HTERT RPE-1 (cell line): ENCODE measurements around the gene R3HDM1.
"Not testable (repeated sequence)": the region's sequence is repeated elsewhere in the genome, so short reads cannot be mapped to it uniquely, and the experiment has no call there.

Source experiments
- in situ Hi-C: fragments of 300-500 bp; cut with MboI; formaldehyde crosslinking; loops from 4 replicates; pipeline ENCODE4 v1.14.3; 2020; ENCODE audit warnings: low sequenced_read_pairs

The R3HDM1 gene

DNA sequence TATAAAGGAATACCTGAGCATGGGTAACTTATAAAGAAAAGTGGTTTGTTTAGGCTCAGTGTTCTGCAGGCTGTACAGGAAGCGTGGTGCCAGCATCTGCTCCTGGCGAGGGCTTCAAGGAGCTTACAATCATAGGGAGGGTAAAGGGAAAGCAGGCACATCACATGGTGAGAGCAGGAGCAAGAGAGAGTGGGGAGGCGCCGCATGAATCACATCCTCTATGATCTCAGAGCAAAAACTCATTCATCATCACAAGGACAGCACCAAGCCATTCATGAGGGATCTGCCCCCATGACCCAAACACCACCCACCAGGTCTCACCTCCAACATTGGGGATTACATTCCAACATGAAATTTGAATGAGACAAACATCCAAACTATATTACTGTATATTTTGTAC lies 32.5 kb downstream of the R3HDM1 start:
- in situ Hi-C loops = no loop called here

DNA sequence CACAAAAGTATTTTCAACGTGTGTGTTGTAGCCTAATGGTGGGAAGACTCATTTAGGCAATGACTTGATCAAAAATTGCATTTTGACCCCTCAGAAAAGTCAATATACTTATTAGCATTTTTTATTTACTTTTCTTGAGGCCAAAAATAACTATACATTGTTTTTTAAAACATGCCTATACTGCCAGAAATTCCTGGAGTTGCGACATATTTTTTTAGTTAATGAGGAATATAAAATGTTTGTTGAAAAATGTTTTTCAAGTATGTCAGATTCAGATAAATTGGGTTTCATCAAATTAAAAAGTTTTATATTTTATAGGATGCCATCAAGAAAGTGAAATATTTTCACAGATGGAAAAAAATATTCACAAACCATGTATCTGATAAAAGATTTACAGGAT lies 39.6 kb downstream of the R3HDM1 start:
- in situ Hi-C loops = no loop called here

DNA sequence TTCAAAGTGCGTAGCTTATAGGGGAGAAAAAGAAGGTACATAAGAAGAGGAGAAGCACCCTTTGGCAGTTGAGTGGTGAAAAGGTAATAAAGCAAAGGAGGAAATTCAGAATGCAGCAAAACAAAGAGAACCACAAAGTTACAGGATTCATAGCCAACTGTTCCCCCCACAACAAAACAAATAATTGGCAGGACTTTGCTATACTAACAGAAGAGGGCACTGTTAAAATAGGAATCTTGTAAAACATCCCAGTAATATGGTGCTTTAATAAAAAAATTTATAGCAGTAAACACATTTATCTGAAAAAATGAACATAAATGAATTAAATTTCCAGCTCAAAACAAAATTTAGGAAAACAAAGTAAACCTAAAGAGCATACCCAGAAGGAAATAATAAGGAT lies 42.3 kb downstream of the R3HDM1 start:
- in situ Hi-C loops = no loop called here

DNA sequence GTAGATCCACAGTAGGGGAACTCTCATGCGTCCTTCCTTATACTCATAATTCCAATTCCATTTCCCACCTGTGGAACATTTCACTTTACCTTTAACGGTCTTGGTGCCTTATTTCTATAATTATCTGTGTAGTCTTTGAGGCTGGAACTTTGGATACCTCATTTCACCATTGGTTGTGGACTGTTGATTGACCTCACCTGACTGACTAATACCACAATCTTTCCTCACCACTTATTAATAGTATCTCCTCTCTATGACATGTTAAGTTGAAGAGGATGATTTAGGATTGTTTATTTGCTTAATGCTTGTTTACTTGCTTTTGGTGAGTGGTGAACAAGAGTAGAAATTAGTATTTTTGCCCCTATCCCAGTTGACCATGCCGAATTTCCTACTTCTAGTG lies 50.0 kb downstream of the R3HDM1 start:
- in situ Hi-C loops = no loop called here

DNA sequence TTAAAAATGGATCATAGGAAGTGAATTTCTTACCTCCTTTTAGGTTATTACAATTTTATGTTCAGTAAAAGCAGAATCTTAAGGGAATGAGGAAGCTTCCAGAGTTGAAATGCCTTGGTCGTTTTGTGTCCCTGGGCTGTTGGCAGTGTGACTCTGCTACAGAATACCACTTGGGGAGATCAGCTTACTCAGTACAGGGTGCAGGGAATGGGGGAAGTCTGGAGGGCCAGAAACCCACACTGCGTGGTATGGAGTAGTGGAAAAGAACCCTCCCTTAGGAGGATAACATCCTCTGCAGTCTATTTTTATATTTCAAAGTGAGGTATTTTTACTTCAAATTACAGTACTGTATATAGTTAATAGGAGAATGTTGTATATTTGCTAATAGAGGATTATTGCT lies 51.1 kb downstream of the R3HDM1 start:
- in situ Hi-C loops = no loop called here

DNA sequence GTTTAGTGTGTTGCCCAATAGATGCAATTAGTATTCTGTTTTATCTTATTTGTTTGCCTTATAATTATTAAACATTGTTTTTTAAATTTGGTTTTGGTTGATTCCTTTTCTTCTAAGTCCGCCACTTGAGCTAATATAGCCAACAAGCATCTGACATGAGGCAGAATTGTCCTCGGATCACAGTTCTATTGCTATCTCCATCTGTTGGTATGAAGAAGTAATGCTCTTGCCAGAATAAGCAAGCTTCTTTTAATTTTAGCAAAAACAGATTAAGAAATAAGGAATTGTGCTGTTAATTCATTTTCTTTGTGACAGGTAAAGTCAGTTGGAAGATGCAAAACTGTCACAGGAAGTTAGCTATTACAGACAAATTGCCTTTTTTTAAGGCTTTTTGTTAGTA lies 54.3 kb downstream of the R3HDM1 start:
- in situ Hi-C loops = no loop called here

DNA sequence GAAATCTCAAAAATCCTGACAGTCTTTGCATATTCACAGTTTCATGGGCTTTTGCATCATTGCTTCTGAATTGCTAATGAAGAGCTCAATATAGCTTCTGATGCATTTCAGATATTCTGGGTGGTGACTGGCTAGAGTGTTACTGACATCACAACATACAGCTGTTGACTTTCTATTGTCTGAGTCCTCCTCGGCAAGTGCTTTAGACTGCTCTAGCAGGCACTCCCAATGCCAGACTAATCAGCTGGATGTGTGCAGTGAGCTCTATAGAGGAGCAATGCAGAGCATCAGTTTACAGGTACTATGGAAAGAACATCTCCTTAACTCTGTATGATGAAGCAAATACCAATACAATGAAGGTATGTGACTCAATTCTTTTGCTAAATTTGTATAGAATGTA lies 54.9 kb downstream of the R3HDM1 start:
- in situ Hi-C loops = no loop called here

DNA sequence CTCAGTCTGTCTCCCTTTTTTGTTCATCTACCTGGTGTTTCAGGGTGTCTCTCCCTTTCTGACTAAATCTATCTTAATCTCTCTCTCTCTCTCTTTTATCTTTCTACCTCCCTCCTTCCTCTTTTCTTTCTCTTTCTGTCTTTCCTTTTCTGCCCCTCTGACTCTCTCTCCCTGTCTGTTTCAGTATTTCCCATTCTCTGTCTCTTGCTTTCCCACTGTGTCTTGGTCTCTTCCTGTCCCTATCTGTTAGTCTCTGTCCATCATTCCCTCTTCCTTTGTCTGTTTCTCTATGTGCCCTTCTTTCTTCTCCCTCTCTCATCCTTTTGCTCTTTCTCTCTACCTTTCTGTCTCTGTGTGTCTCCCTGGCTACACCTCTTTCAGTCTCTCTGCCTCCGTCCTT lies 56.7 kb downstream of the R3HDM1 start:
- in situ Hi-C loops = no loop called here

DNA sequence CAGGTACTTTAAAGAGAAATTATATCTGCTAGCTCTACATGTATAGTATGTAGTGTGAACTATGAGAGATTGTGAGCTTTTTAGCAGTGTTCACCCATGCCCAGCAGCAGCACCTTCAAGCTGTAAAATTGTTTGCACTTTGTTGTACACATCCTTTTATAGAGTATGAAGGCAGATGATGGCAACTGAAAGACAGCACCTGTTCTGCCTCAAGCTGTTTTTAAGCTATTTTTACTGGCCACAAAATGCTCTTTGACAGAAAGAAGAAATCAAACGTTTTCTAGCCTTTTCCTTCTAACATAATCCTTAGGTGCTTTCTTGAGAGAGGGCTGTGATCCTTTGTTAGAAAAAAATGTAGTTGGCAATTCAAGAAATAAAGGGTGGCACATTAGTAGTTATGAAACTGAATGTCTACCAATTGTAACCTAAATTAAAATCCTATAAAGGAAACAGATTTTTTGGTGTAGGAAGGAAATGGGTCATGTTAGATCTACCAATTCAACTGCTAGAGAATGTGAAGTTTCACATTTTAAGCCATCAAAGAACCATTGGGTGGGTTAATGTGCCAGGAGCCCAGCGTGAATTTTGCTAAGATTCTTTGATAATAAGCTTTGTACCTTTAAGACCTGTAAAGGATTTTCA lies 59.5 kb downstream of the R3HDM1 start:
- in situ Hi-C loops = no loop called here

DNA sequence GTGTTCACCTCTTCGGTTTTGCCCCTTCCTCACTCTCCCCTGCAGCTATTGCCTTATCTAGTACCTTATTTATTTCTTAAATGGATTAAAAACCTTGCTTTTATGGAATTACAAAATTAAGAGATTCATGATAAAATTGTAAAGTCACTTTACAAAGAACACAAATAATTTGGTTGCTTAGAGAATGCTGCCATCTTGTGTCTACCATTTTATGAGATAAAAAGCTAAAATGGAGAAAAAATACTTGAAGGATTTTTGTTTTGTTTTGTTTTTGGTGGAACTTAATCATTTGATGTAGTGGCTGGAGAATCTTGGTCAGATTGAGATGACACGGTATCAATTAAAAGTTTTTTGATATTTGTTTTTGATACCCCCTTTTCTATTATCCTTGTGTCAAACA lies 69.6 kb downstream of the R3HDM1 start:
- in situ Hi-C loops = no loop called here

DNA sequence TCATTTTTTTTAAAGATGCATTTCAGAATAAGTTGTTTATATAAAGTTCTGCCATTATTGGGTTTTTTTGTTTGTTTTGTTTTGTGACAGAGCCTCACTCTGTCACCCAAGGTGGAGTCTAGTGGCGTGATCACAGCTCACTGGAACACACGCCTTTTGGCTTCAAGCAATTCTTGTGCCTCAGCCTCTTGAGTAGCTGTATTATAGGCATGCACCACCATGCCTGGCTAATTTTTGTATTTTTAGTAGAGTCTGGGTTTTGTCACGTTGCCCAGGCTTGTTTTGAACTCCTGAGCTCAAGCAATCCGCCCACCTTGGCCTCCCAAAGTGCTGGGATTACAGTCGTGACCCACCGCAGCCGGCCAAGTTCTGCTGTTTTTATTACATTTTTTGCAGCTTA lies 72.3 kb downstream of the R3HDM1 start:
- in situ Hi-C loops = no loop called here

DNA sequence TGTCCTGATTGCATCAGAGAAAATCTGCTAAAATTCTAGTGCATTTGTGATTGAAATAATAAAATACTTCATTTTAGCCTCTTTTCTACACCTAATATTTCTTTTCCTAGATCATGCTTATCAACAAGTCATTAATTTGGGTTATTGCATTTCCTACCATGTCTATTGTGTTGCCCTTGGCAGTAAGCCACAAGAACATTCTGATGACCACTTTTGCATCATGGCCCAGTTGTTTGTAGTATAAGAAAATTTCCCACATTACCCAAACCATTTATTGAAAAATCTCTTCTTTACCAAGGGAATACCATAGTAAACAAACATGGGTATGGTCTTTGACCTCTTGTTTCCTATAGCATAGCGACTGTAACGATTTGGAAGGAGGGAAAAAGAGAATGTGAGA lies 76.3 kb downstream of the R3HDM1 start:
- in situ Hi-C loops = no loop called here

DNA sequence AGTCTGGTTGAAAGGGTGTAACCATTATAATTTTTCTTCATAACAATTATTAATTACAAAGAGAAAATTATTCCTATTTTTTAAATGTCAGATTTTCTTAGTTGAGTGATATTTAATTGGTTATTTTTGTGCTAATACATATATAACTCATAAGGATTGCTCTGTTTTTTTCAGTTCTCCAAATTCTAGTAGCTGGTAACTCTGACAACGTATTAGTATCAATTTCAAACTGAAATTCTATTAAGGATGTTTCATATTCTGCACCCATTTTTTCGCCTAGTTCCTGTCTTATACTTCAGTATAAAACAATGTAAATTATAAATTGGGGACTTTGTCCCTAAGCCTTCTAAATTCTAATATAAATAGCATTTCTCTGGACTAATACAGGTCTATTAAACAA lies 81.0 kb downstream of the R3HDM1 start:
- in situ Hi-C loops = no loop called here

DNA sequence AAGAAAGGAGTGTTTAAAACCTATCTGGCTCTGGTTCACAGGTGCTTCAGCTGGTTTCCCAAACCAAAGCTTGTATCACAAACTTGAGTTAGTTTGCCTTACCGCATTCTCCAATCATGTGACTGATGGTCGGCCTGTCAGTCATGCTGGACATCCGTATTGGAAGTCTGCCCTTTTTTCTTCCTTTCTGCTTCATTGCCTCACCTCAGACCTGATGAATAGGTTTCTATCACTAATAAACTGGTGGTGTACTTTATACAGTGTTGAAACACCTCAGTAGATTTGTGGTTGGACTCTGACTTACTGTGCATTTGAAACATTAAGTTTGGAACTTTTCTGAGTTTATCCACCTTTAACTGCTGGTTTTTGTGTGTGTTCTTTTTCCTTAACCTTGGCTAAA lies 84.1 kb downstream of the R3HDM1 start:
- in situ Hi-C loops = no loop called here

DNA sequence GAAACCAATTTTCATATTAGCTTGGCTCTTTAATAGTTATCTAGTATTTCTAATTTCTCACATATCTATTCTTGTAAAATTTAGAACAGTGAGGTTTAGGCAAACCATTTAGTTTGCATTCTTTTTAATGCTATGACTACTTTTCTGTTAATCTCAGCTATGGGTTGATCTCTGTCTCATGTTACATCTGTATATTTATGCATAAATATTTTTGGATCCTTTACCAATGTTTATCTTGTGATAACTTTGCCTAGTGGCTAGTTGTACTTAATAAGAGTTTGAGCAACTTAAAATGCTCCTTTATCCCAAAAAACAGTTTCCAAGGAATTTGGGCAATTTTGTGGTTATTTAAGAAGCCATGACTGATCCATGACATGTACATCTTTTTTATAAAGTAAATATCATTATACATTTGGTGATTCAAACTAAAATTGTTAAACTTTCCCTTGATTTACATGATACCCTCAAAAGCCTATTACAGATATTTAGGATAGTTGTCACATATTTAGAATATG lies 86.3 kb downstream of the R3HDM1 start:
- in situ Hi-C loops = no loop called here

DNA sequence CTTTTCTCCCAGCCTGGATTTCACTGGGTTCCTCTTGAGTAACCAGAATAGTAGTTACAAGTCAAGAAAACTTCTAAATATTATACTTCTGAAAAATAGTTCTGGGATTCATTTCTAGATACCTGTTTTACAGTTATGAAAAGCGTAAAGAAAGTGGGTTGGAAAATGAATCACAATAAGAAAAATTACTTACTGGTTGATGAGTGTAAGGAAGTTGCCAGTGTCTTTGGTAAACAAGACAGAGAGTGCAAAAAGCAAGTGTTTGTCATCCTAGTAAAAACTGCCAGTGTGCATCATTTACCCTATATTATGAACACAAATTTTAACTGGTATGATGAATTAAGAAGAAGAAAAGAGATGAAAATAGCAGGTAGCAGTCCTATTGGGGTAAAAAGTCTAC lies 88.9 kb downstream of the R3HDM1 start:
- in situ Hi-C loops = no loop called here

DNA sequence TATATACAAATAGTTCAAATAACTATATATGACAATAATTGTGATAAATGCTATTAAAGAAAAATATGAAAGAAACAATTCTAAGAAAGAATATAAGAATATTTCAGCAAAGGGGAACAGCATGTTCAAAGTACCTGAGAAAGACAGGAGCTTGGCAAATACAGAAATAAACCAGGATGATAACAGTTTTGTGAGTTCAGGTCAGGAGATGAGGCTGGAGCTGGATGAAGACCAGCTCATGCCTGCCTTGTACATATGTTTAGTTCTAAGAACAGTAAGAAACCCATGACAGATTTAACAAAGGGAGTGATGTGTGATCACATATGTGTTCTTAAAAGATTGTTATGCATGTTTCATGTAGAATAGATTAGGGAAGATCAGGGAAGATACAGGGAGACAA lies 98.2 kb downstream of the R3HDM1 start:
- in situ Hi-C loops = no loop called here

DNA sequence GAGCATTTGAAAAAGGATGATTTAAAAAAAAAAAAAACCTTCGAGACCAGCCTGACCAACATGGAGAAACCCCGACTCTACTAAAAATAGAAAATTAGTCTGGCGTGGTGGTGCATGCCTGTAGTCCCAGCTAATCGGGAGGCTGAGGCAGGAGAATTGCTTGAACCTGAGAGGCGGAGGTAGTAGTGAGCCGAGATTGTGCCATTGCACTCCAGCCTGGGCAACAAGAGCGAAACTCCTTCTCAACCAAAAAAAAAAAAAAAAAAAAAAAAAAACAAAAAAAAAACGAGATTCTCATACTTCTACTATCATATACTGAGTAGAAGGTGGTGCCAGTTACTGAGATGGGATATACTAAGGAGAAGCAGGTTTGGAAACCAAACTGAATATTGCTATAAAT lies 98.8 kb downstream of the R3HDM1 start:
- in situ Hi-C loops = not testable (repeated sequence)

DNA sequence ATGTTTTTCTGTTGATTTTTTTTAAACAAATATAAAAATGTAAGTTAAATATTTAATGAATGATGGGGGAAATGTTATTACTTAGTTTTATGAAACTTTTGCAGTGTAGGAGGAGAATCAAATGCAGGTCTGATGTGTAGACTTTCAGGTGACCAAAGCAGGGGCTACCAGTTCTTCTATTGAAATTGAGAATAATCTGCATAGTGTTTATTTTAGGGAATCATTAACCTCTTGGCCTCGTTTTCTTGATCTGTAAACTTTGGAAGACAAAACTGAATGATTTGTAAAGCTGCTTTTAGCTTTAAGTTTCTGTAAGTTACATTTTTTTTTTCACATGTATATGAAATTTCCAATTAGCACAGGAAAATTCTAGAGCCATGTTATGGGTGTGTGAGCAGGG lies 99.2 kb downstream of the R3HDM1 start:
- in situ Hi-C loops = no loop called here

DNA sequence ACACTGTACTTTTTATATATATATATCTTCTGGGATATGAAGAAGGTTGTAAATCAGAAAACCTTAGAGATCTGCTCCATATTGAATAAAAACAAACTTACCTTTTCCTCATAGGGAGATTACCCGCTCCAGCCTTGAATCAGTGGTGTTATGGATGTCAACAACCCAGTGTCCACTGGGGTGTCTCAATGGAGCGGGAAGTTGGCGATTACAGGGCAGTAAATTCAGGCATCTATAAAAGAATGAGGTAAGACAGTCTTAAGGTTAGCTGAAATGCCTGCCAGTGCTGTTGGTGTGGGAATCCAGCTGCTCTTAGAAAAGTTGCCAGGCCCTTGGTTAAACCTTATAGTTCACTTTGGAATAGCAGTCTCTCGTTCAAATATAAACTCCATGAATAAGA lies 102.3 kb downstream of the R3HDM1 start:
- in situ Hi-C loops = no loop called here

DNA sequence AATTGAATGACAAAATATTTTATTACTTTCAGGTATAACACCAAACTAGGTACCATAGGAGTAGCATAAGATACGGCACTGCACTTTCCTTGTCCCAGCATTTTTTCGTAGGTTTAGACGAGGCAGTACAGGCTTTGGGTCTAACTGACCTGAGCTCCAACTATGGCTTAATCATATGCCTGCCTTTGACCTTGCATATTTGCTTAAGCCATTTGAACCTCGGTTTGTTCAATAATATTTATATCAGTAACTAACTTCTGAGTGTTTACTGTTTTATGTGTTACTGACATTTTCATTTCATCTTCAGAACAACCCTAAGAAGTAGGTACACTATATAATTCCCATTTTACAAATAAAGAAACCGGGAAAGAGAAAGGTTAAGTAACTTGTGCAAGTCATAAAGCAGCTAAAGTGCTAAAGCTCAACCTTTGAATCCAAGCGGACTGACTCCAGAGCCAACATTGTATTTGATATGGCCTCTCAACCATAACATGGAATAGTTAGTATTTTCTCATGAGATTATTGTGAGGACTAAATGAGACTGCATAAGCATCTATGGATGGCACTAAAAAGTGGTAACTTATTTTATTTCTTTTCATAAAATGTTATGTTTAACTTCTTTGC lies 104.0 kb downstream of the R3HDM1 start:
- in situ Hi-C loops = no loop called here

DNA sequence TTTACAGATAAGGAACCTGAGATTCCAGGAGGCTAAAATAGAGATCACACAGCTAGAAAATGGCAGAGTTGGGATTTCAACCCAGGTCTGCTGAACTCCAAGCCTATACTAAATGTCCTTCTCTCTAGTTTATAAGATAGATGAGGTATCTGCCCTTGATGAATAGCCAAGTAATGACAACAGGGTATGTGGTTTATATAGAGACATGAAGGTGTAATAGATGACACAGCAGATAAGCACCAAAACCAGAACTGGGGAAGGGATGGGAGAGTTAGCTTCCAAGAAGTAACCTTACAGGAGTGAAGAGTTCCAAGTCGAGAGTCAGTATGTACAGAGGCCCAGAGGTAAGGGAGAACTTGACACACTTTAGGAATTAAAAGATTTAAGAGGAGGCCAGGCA lies 105.7 kb downstream of the R3HDM1 start:
- in situ Hi-C loops = no loop called here
